T-helper 1 cell (primary cell): ENCODE measurements around the gene DLG3.
A peak's percentile ranks its signal among the peaks of the same experiment; 100 is the strongest.
"Not testable (repeated sequence)": the region's sequence is repeated elsewhere in the genome, so short reads cannot be mapped to it uniquely, and the experiment has no call there.

ENCODE experiments used
- DNase-seq, 5 donors: peaks; one replicate each; pipeline ENCODE4 v3.0.0-alpha.2; 2012 to 2020
- total RNA-seq, 4 donors: gene quantifications; one replicate each; lab custom pipeline; 2026; lab: John Stamatoyannopoulos, UW

DLG3 gene
- 15.8 to 30.3 (median 21.2) reads per million in 4 donors for total RNA-seq

GRCh38 chrX:70444326-70444945 lies at the start of gene DLG3:
Gene DLG3 (plus strand): TSS chrX:70444835. CDS start chrX:70445202, 367 bp downstream.
- no peak for DNase-seq

GRCh38 chrX:70398899-70399298 lies 45.7 kb upstream of the DLG3 start:
- DNase-seq: peak in 3 of 5 donors; percentile 2 to 32 (median 2)

- not testable (repeated sequence) for DNase-seq
Measured at GRCh38 chrX:70400181-70400580, 44.5 kb upstream of the DLG3 start.

GRCh38 chrX:70402721-70403120 lies 41.9 kb upstream of the DLG3 start:
- DNase-seq: no peak

GRCh38 chrX:70405003-70405402 lies 39.6 kb upstream of the DLG3 start:
- DNase-seq: no peak

GRCh38 chrX:70410921-70411320 lies 33.7 kb upstream of the DLG3 start:
- no peak for DNase-seq

- no peak for DNase-seq
Measured at GRCh38 chrX:70411475-70411874, 33.2 kb upstream of the DLG3 start.

GRCh38 chrX:70421618-70422017 lies 23.0 kb upstream of the DLG3 start:
- DNase-seq: no peak

- no peak for DNase-seq
Measured at GRCh38 chrX:70422851-70423341, 21.7 kb upstream of the DLG3 start, which contains the start of gene GDPD2. Gene GDPD2 (plus strand): TSS chrX:70423314. CDS start chrX:70424985, 1,671 bp downstream.

- DNase-seq: no peak
Measured at GRCh38 chrX:70423936-70424675, 20.5 kb upstream of the DLG3 start.

GRCh38 chrX:70424801-70425200 lies 19.8 kb upstream of the DLG3 start:
- no peak for DNase-seq

- no peak for DNase-seq
Measured at GRCh38 chrX:70426286-70427278, 18.1 kb upstream of the DLG3 start.

GRCh38 chrX:70427365-70427764 lies 17.3 kb upstream of the DLG3 start:
- no peak for DNase-seq

- no peak for DNase-seq
Measured at GRCh38 chrX:70429759-70430158, 14.9 kb upstream of the DLG3 start.

- no peak for DNase-seq
Measured at GRCh38 chrX:70432936-70433847, 11.4 kb upstream of the DLG3 start.

GRCh38 chrX:70433848-70434351 lies 10.7 kb upstream of the DLG3 start:
- DNase-seq: peak; percentile 44 to 75 (median 69)

- DNase-seq: peak; percentile 32 to 66 (median 38)
Measured at GRCh38 chrX:70434352-70434866, 10.2 kb upstream of the DLG3 start.

- DNase-seq: no peak
Measured at GRCh38 chrX:70434914-70435586, 9.6 kb upstream of the DLG3 start.

GRCh38 chrX:70436343-70436742 lies 8.3 kb upstream of the DLG3 start:
- DNase-seq: no peak

GRCh38 chrX:70437011-70437410 lies 7.6 kb upstream of the DLG3 start:
- no peak for DNase-seq
